SHP77 (cell line): ENCODE results near the gene HOATZ.

ENCODE experiments used
- DNase-seq, 2 experiments: peaks; one replicate each; lab custom pipeline; 2025; lab: John Stamatoyannopoulos, UW

HOATZ gene

DNA sequence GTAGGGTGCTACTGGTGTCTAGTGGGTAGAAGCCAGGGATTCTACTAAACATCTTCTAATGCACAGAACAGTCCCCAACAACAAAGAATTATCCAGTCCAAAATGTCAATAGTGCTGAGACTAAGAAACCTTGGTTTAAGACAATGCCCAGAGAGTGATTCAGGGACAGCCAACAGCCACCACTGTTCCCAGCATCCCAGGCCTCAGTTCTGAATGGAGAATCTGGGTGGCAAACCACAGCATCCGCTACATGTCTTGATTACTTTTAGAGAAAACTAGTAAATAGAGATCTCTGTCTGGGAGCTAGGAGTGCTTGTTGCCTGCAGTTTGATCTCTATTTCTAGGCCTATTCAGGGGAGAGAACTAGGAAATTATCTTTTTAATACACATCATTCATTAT lies 66.8 kb downstream of the HOATZ start:
- DNase-seq, result no peak

DNA sequence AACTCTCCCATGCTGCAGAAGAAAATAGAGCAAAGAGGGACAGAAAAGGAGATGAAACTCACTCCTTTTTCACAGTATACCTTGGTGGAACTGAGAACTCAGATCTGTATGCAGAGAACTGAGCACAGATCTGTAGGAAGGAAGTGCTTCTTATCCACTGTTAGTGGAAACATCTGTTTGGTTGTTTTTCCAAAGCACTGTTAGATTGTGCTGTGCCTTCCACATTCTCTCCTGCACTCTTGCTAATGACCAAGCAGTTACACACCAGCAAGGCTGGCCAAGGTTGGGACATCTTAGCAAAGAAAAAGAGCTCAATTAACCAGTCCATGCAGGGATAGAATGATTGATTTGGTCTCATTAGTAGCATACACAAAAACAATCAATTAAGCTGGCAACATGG lies 67.6 kb downstream of the HOATZ start:
- DNase-seq, result no peak

DNA sequence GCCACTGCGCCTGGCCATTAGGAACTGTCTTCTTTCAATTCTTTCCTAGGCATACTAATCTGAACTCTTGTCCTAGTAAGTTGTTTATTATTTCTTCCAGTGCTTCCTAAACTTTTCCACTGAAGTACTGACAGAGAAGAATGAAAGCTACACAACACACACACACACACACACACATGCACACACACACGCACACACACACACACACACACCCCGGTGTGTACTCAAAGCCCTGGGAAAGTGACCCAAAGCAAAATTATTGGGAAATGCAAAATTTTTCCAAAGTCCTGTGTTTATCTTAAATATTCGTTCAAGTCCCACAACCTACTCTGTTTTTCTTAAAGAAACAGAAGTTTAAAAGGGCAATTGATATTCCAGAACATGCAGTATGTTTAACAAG lies 68.3 kb downstream of the HOATZ start:
- DNase-seq, result no peak

DNA sequence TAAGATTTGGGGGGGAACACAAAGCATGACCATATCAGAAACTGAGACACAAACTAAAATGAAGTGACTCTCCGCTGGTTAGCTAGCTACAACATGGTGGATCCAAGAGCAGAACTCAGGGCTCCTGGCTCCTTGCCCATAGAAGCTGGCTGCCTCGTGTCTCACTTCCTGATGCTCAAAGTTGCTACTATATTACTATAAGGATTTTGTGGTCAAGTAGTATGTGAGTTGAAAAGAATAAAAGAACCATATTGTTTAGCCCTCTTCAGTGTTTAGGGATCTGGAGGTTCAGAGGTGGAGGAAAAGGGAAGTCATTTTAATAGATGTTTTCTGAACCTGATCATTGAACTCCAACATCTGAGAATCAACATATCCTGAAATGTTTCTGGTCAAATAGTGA lies 70.8 kb downstream of the HOATZ start:
- DNase-seq, result no peak

DNA sequence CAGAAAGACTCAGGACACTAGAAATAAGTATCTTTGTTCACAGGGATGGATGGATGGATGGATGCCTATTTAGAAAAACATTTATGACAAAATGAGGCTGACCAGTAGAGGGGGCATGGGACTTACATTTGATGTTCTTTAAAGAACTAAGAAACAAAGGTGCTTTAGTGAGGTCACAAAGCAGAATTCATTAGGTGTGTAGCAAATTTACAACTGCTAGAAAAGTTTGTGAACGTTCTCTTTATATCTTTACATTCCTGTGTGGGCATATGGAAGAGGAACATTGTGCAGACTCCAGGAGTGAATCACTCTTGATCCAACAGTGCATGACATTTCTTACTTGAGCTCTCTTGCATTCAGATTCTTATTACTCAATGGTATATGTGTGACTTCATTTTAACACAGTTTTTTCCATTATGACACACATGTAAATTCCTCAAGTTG lies 71.8 kb downstream of the HOATZ start:
- DNase-seq, result peak; percentile 41 to 57
